IPS DF 6.9 (cell line): Measurements from ENCODE around the gene DMRTB1.
A peak's percentile ranks its signal among the peaks of the same experiment; 100 is the strongest.

Experiments
- DNase-seq: peaks from one replicate; pipeline ENCODE4 v3.0.0-alpha.2; 2013; ENCODE audit warnings: low read depth, low spot score
- H3K27ac ChIP-seq: one replicate; pipeline ENCODE4 v1.5.1; 2013; ENCODE audit warnings: low read length, control low read depth
- H3K27me3 ChIP-seq: 2 replicates; pipeline ENCODE4 v1.6.1; 2013; ENCODE audit warnings: mild to moderate bottlenecking, low read length; ENCODE audit not compliant: control insufficient read depth, insufficient read depth
- H3K36me3 ChIP-seq: 2 replicates; pipeline ENCODE4 v1.6.1; 2013; ENCODE audit warnings: low read length; ENCODE audit not compliant: control insufficient read depth, insufficient read depth
- H3K4me1 ChIP-seq: 2 replicates; pipeline ENCODE4 v1.6.1; 2013; ENCODE audit warnings: low read length; ENCODE audit not compliant: control insufficient read depth, insufficient read depth
- H3K4me3 ChIP-seq: 2 replicates; pipeline ENCODE4 v1.5.1; 2013; ENCODE audit warnings: mild to moderate bottlenecking, low read length
- H3K9me3 ChIP-seq: 2 replicates; pipeline ENCODE4 v1.6.1; 2013; ENCODE audit warnings: low read length, inconsistent platforms; ENCODE audit not compliant: control insufficient read depth, insufficient read depth
- WGBS: extraction: QIAGEN DNeasy Blood & Tissue Kit; methylation state at CpG from one replicate; pipeline ENCODE4 v1.1.7; 2013; ENCODE audit warnings: mixed read lengths, missing lambda C conversion rate; ENCODE audit not compliant: insufficient read length, insufficient coverage; 5-methylcytosine and 5-hydroxymethylcytosine counted together

The DMRTB1 gene

DNA sequence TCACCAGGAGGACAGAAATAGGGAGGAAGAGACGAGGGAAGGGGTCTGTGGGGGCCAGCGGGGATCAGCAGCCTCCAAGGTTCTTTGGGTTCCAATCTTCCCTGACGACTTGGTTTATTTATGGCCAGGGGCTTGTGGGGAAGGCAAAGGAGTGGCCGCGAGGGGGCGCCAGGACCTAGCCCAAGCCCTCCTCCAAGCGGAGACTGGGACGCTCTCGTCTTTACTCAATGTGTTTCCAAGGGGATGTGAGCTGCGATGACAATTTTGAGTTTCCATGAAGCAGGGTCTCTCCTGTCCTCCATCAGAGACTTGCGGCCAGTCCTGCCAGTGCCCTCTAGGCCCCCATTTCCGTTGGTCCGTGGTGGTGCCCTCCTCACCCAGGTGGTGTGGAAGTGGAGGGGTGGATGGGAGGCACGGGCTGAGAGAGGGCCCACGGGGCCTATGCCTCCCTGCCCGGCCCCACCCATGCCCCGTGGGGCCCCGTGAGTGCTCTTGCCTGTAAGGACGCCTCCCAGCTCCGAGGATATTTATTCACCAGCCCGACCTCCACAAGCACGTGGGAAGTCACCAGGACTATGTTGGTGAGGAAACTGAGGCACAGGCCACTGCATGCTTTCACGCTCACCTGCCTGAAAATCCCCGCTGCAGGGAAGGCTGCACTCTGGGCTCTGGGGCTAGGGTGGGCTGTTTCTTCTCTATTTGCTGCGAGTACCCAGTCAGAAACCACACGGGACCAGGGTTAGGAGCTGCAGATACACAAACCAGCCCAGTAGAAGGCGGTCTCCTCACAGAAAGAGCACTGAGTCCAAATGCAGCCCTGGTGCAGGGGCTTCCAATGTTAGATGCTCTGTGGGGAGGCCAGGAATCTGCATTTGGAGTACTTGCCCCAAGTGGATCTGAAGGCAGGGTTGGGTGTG, 26.5 kb downstream of the DMRTB1 start:
- H3K4me3 ChIP-seq: no peak overlapping the region
- no CpG with 5 or more reads among the region's 27 CpGs for WGBS

DNA sequence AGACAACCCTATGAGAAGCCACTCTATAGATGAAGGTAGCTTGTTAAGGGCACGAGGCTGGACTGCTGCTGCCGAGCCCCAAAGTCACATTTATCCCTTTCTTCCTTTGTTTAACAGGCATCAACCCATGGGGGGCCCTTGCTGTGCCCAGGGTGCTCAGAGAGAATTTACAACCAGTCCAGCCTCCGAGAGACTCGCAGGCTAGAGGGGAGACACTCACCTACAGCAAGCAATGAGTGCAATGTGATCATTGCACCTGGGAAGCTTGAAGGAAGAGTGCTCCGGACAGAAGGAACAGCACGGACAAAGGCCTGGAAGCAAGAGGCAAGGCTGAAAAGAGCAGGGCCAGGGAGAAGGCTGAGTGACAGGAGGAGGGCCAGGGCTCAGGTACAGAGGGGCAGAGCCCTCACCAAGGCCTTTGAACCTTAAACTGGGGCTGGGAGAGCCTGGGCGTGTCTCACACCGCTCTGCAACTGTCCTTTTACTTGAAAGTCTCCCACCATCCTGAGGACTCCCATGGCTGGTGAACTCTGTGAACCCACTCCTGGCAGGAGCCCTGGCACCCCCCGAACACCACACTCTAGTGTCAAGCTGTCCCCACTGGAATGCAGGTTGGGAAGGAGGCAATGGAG, 27.3 kb downstream of the DMRTB1 start:
- Histone ChIP-seq H3K36me3 (no peaks in the 10 kb centered on the region), H3K9me3 (no peaks in the 10 kb centered on the region), H3K27me3 (no peaks in the 10 kb centered on the region), H3K4me1 (no peaks in the 10 kb centered on the region; the same call in 1 of the 2 replicates), H3K4me3 (no peak overlapping the region), H3K27ac (no peak overlapping the region)
- no peak for DNase-seq
- no CpG with 5 or more reads among the region's 9 CpGs for WGBS

More for the DNA sequence above, 26.5 kb downstream of the DMRTB1 start:
- Histone ChIP-seq H3K27ac (no peak overlapping the region), H3K9me3 (no peaks in the 10 kb centered on the region), H3K27me3 (no peaks in the 10 kb centered on the region), H3K4me1 (no peaks in the 10 kb centered on the region; the same call in 1 of the 2 replicates), H3K36me3 (no peaks in the 10 kb centered on the region)
- peak; percentile 85 for DNase-seq

DNA sequence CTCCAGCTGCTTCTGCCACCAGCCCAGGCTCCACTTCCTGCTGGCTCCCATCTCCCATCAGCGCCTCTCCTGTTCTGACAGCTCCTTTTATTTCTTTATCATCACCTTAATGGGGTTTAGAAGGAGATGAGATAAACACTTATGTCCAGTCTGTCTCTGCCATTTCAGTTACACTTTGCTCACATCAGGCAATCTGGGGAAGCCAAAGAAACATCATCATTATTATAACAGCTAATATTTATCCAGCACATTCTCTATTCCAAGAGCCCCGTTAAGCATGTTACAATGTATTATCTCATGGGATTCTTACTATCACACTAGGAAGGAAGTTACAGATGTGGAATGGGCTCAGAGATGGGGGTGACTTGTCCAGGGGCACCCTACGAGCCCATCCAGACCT, 31.2 kb downstream of the DMRTB1 start:
- no peak for DNase-seq
- WGBS: no CpG with 5 or more reads among the region's 3 CpGs

DNA sequence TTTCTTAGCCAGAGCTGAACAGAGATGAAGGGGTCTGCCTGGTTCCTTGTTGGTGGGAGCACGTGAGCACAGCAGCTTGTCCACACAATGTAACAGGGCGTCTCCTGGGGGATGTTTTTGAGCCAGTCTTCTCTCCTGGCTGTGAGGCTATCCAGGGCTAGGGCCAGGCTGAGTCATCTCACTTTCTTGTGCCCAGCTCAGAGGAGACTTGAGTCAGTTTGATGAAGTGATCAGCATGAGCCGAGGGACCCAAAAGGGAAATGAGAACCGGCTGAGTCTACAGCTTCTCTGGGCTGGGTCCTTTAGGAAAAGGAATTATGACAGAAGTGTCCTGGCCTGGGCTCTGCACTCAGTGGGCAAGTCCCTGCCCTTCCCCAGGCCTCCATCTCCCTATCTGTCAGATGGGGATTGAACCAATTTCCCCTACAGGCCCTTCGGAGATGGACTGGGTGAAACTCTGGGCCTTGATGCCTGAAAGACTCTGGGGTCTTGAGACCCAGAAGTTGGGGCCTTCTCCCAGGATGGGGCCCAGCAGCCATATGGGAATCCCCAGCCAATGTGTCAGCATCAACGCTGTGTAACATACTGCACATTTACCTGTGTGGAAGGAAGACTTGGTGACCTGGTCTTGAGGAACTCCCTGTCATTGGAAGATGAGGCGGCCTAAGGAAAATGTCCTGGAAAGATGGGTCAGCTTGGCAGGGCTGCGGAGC, 36.6 kb downstream of the DMRTB1 start:
- H3K36me3 ChIP-seq: no peaks in the 10 kb centered on the region
- H3K4me1 ChIP-seq: peaks cover 2% of the 10 kb centered on the region; the same call in 1 of the 2 replicates
- WGBS: no CpG with 5 or more reads among the region's 8 CpGs

More for the DNA sequence above, 31.2 kb downstream of the DMRTB1 start:
- Histone ChIP-seq H3K27me3 (no peaks in the 10 kb centered on the region), H3K36me3 (no peaks in the 10 kb centered on the region), H3K4me1 (no peaks in the 10 kb centered on the region), H3K4me3 (no peak overlapping the region), H3K9me3 (no peaks in the 10 kb centered on the region), H3K27ac (no peak overlapping the region)

DNA sequence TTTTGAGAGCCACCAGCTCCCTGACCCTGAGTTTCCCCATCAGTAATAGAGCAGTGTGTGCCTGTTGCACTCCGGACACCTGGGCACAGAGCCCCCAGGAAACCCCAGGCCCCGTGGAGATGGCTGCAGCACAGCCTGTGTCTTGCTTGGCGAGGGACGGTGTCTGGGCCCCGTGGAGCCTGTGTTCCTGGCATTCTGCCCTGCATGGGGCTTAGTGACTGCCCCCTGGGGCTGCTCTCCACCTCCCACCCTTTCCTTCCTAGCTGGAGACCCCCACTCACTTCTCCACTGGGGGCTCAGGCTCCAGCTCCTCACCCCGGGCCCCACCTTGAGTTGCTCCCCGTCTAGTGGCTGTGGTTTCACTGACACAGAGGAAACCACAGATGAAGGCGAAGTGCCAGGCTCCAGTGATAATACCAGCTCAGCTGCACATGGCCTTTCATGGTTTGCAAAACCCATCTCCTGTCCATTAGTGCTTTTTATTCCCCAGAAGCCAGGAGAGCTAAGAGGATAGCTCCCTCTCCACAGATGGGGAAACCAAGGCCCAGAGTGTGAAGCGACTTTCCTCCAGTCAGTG, 39.4 kb downstream of the DMRTB1 start:
- WGBS: no CpG with 5 or more reads among the region's 9 CpGs
- Histone ChIP-seq H3K4me1 (peaks cover 5% of the 10 kb centered on the region; the same call in 1 of the 2 replicates), H3K27ac (no peak overlapping the region), H3K9me3 (no peaks in the 10 kb centered on the region), H3K4me3 (no peak overlapping the region), H3K27me3 (no peaks in the 10 kb centered on the region), H3K36me3 (no peaks in the 10 kb centered on the region)
- DNase-seq: no peak

More for the DNA sequence above, 36.6 kb downstream of the DMRTB1 start:
- Histone ChIP-seq H3K27me3 (no peaks in the 10 kb centered on the region), H3K9me3 (no peaks in the 10 kb centered on the region), H3K4me3 (no peak overlapping the region), H3K27ac (no peak overlapping the region)
- DNase-seq: no peak

DNA sequence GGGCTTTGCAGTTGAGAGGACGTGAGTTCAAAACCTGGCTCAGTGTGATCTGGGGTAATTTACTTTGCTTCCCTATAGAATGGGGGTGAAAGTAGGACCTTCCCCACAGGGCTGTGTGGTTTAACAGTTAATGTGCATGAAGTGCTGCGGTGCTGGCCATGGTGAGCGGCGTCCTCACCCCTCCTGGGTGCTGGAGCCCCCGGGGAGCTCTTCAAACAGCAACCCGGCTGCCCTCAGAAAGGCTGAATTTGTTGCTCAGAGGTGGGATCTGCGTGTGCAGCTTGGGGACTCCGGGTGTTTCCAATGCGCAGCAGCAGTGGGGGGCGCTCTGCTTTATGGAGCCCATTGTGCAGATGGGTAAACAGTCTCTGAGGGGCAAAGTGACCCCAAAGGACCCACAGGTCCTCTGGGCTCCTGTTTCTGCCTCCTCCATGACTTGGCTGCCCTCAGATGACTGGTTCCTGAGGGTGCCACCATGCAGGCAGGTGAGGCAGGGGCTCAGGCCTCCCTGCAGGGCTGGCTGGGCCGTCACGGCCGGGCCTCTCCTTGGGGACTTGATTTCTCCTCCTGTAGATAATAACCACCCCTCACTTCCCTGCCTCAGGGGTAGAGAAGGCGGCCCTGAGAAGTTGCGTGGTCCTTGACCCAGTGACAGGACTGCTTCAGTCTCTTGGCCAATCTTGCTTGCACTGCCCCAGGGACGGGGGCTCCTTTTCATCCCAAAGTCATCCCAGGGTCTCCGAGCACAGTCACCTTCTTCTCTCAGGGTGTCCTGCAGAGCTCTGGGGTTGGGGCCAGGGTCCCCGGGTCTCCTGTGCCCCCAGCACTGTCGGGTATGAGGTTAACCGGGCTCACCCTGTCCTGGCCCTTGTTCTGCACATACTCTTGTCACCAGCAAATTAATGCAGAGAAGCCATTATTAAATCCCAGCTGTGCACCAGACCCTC, 40.3 kb downstream of the DMRTB1 start:
- no peak overlapping the region for H3K4me3 ChIP-seq
- no peak for DNase-seq
- no CpG with 5 or more reads among the region's 20 CpGs for WGBS
- H3K9me3 ChIP-seq: no peaks in the 10 kb centered on the region
- H3K27ac ChIP-seq: no peak overlapping the region
- H3K36me3 ChIP-seq: no peaks in the 10 kb centered on the region
- H3K4me1 ChIP-seq: peaks cover 7% of the 10 kb centered on the region
- H3K27me3 ChIP-seq: no peaks in the 10 kb centered on the region

DNA sequence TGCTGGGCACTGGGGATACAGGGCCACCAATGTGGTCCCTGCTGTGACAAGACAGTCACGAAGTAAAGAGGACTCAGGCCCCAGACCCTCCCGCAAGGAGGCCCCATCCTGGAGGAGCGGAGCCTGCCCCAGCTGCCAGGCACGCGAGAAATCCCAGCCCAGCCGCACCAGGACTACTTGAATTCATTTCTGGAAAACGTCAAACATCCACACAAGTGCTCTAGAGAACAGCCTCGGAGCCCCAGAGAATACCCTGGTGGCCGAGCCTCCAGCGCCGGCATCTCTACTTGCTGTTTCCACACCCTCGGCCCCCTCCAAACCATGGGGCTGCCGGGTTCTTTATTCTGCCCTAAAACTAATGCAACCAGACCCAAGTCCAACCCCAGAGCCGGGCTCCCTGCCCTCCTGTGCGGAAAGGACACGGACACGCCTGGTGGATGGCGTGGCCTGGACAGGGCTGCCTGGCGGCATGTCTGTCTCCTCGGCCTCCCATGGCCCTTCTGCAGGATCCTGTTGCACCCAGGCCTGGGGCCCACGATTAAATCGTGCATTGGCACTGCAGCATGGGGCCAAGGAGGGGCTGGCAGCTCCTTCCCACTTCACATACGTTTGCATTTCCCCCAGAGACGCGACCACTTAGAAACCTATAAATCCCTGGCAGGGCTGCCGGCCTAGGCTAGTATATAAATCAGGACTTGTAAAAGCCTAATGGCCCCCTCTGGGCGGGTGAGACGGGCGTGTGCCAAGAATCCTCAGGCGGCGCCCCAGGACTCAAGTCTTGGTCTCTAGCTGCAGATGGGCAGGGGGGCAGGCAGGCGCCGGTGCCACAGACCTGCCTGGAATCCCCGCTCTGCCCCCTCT, 41.2 kb downstream of the DMRTB1 start:
- Histone ChIP-seq H3K27me3 (no peaks in the 10 kb centered on the region), H3K4me1 (peaks cover 7% of the 10 kb centered on the region), H3K9me3 (no peaks in the 10 kb centered on the region), H3K36me3 (no peaks in the 10 kb centered on the region), H3K27ac (no peak overlapping the region), H3K4me3 (no peak overlapping the region)
- no CpG with 5 or more reads among the region's 34 CpGs for WGBS
- DNase-seq: no peak

DNA sequence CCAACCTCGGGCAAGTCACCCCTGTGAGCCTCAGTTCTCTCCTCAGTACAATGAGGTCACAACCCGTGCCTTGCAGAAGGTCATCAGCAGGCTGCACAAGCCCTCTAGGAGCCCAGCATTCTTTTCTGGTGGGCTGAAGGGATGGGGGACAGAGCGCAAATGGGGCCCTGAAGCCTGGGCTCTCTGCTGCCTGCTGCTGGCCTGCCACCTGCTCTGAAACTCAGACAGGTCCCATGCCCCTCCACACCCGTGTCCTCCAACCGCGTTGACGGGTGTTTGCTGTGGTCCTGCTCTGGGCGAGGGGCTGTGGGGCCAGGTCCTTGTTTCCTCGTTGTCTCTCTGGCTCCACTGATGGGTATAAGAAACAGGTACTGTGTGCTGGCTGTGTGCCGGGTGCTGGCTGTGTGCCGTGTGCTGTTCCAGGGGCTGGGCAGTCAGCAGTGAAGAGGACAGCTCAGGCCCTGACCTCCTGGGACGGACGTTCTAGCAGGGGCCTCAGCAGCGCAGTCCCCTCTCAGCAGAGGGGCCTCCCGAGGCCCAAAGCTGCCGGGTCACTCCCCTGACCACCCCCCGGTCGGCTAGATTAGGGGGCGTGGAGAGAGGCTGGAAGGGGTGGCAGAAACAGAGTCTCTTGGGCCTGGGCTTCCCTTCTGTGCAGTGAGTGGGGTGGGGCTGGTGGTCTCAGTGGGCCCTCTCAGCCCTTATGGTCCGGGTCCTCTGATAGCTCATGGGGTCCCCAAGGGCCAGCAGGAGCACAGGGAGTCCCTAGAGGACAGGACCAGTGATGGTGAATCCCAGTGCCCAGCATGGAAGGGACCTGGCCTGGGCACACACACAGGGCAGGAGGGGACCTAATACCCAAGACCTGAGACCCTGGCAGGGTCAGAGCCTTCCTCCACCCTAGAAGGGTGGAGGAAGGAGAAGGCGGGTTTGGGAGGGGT, 42.1 kb downstream of the DMRTB1 start:
- no peak overlapping the region for H3K4me3 ChIP-seq
- no CpG with 5 or more reads among the region's 21 CpGs for WGBS
- H3K27me3 ChIP-seq: no peaks in the 10 kb centered on the region
- H3K36me3 ChIP-seq: no peaks in the 10 kb centered on the region
- no peak for DNase-seq
- H3K27ac ChIP-seq: no peak overlapping the region
- no peaks in the 10 kb centered on the region for H3K9me3 ChIP-seq
- peaks cover 7% of the 10 kb centered on the region for H3K4me1 ChIP-seq
